GM12878 (cell line): ENCODE data around the gene CRY1. TPM values are rescaled to one million over a fixed set of nuclear protein-coding genes. Genes with fewer than 3 reads are reported as not detected.

Source experiments
- ATAC-seq: fragments of 200-7000 bp; cut with Tn5 transposase; 3 replicates; pipeline ENCODE4 v1.9.1; 2020; ENCODE audit warnings: mild to moderate bottlenecking, moderate library complexity
- BruUV-seq: library from RNA; stranded (reverse); fragments of 400-500 nt; replicated peaks from 2 replicates; lab custom pipeline; 2021; lab: Mats Ljungman, UMichigan
- CTCF ChIA-PET: fragments of 300-600 bp; sonication (Branson Sonifier 250); formaldehyde crosslinking; extraction: SDS; loops from one replicate; lab custom pipeline; 2021; ENCODE audit warnings: inconsistent platforms; lab: Yijun Ruan, JAX
- POLR2A ChIA-PET: fragments of 350-600 bp; formaldehyde crosslinking; extraction: SDS; loops from one replicate; lab custom pipeline; 2021; ENCODE audit warnings: inconsistent platforms; lab: Charles Lee
- RAD21 ChIA-PET: fragments of 300-600 bp; sonication (Branson Sonifier 250); formaldehyde crosslinking; loops from one replicate; lab custom pipeline; 2023; ENCODE audit warnings: antibody characterized with exemption; ENCODE audit not compliant: unreplicated experiment; lab: Charles Lee
- SMC1A ChIA-PET: fragments of 300-600 bp; sonication (Branson Sonifier 250); formaldehyde crosslinking; loops from one replicate; lab custom pipeline; 2023; ENCODE audit not compliant: unreplicated experiment, uncharacterized antibody; lab: Charles Lee
- DNase-seq: peaks from one replicate; pipeline ENCODE4 v3.0.0-alpha.2; 2011; ENCODE audit warnings: low read depth, low spot score
- FAIRE-seq: peaks from 3 replicates; lab custom pipeline; 2011; peaks lifted over from hg19 to GRCh38; lab: Jason Lieb, UNC
- H2AFZ ChIP-seq: 2 replicates; pipeline ENCODE4 v1.6.0; 2011; ENCODE audit warnings: low read depth, low read length, control low read depth; ENCODE audit not compliant: control insufficient read depth
- H3K27ac ChIP-seq: 2 replicates; pipeline ENCODE4 v1.5.1; 2011; ENCODE audit warnings: control low read depth; ENCODE audit not compliant: control insufficient read depth, insufficient read depth
- H3K27me3 ChIP-seq, 2 experiments: replicated peaks in 1 of 2; 2 replicates each; pipeline versions ENCODE4 v1.6.0 to v1.6.1; 2011; ENCODE audit warnings: low read length in 1 of 2; ENCODE audit not compliant: control insufficient read depth in 2 of 2, insufficient read depth in 2 of 2
- H3K36me3 ChIP-seq, 2 experiments: 2 replicates each; pipeline ENCODE4 v1.5.1; 2011; ENCODE audit warnings: low read length in 1 of 2; ENCODE audit not compliant: control insufficient read depth in 2 of 2, insufficient read depth in 2 of 2
- H3K4me1 ChIP-seq: 2 replicates; pipeline ENCODE4 v1.6.1; 2011; ENCODE audit warnings: mild to moderate bottlenecking, low read length, moderate library complexity, mixed read lengths; ENCODE audit not compliant: control insufficient read depth, insufficient read depth
- H3K4me2 ChIP-seq: 2 replicates; pipeline ENCODE4 v1.6.0; 2011; ENCODE audit warnings: control low read depth; ENCODE audit not compliant: control insufficient read depth, insufficient read depth
- H3K4me3 ChIP-seq: fragments of 200-600 bp; sonication (generic); 2 replicates; pipeline ENCODE4 v1.5.1; 2016
- H3K79me2 ChIP-seq: 2 replicates; pipeline ENCODE4 v1.6.0; 2011; ENCODE audit warnings: low read length; ENCODE audit not compliant: control insufficient read depth, insufficient read depth
- H3K9ac ChIP-seq: 2 replicates; pipeline ENCODE4 v1.8.0; 2011; ENCODE audit warnings: low read length, control low read depth, mixed read lengths; ENCODE audit not compliant: control insufficient read depth, insufficient read depth
- H3K9me3 ChIP-seq: replicated peaks from 3 replicates; pipeline ENCODE4 v1.5.1; 2011; ENCODE audit warnings: mild to moderate bottlenecking, low read length; ENCODE audit not compliant: control insufficient read depth, insufficient read depth
- H4K20me1 ChIP-seq: 2 replicates; pipeline ENCODE4 v1.6.0; 2011; ENCODE audit not compliant: control insufficient read depth, insufficient read depth
- BRCA1 ChIP-seq: IDR thresholded peaks from 2 replicates; pipeline ENCODE4 v1.6.1; 2011; ENCODE audit warnings: low read depth, low read length, improper control_type of control experiment
- CEBPB ChIP-seq, 2 experiments: fragments of 150-350 bp in 1 of 2; IDR thresholded peaks; 2 replicates each; pipeline ENCODE4 v1.6.1; 2012 to 2014; ENCODE audit warnings: low read depth in 2 of 2, low read length in 2 of 2, borderline replicate concordance in 1 of 2, inconsistent platforms in 1 of 2
- CREM ChIP-seq: IDR thresholded peaks from 2 replicates; pipeline ENCODE4 v1.6.1; 2014; ENCODE audit warnings: antibody characterized with exemption, low read depth
- PML ChIP-seq: IDR thresholded peaks from 2 replicates; pipeline ENCODE4 v1.6.1; 2012; ENCODE audit warnings: low read length, inconsistent platforms
- RBBP5 ChIP-seq: fragments of 200-600 bp; sonication (generic); conservative IDR thresholded peaks from 2 replicates; pipeline ENCODE4 v1.6.1; 2016
- SIN3A ChIP-seq: IDR thresholded peaks from 2 replicates; pipeline ENCODE4 v1.6.1; 2012; ENCODE audit warnings: low read depth, low read length, improper control_type of control experiment
- SPI1 ChIP-seq: IDR thresholded peaks from 2 replicates; pipeline ENCODE4 v1.6.1; 2011; ENCODE audit warnings: low read depth, mild to moderate bottlenecking, low read length, moderate library complexity, borderline replicate concordance; ENCODE audit not compliant: insufficient read depth
- SREBF2 ChIP-seq: IDR thresholded peaks from 2 replicates; pipeline ENCODE4 v1.6.1; 2012; ENCODE audit warnings: mild to moderate bottlenecking, low read length
- STAT1 ChIP-seq: fragments of 450-650 bp; conservative IDR thresholded peaks from 2 replicates; pipeline ENCODE4 v1.6.1; 2014; ENCODE audit warnings: antibody characterized with exemption, mild to moderate bottlenecking
- TCF3 ChIP-seq: IDR thresholded peaks from 2 replicates; pipeline ENCODE4 v1.6.1; 2012; ENCODE audit warnings: low read depth, mild to moderate bottlenecking, low read length, borderline replicate concordance; ENCODE audit not compliant: insufficient read depth
- in situ Hi-C: fragments of 300-500 bp; cut with MboI; formaldehyde crosslinking; loops from 9 replicates; pipeline ENCODE4 v1.14.3; 2018; ENCODE audit warnings: mixed read lengths
- intact Hi-C: fragments of 100-400 bp; cut with micrococcal nuclease; formaldehyde crosslinking; loops from one replicate; pipeline ENCODE4 v1.14.2; 2022; ENCODE audit not compliant: unreplicated experiment
- polyA plus RNA-seq, 11 experiments: library from polyadenylated mRNA; depleted of rRNA in 4 of 11; unstranded in 6 of 11; stranded (reverse) in 5 of 11; fragments of >200 nt; fragmentation: Nextera tagmentation in 4 of 11; fragmentation: Illumina TruSeq in 1 of 11; extraction: Ambion mirVana in 4 of 11; extraction: Trizol in 1 of 11; gene quantifications; 1 replicate in 1 of 11; 2 replicates in 10 of 11; pipeline versions ENCODE4 v1.2.1 to v1.2.3, GENCODE V29; 2011 to 2016; ENCODE audit warnings: inconsistent platforms in 2 of 11, missing spikeins in 2 of 11, low read depth in 1 of 11
- total RNA-seq, 4 experiments: library from RNA; depleted of rRNA in 3 of 4; stranded (reverse); fragments of >200 nt in 3 of 4; fragmentation: Illumina TruSeq in 1 of 4; extraction: Trizol in 1 of 4; gene quantifications; 2 replicates each; pipeline versions ENCODE4 v1.2.1 to v1.2.3, GENCODE V29; 2013 to 2021
- TF ChIP-seq, protein P1 (sequence below): fragments of 450-650 bp; IDR thresholded peaks from 2 replicates; pipeline ENCODE4 v1.6.1; 2016; ENCODE audit warnings: mild to moderate bottlenecking
- TF ChIP-seq, protein P2 (sequence below): IDR thresholded peaks from 2 replicates; pipeline ENCODE4 v1.6.1; 2012; ENCODE audit warnings: low read depth, low read length, improper control_type of control experiment
- TF ChIP-seq, protein P3 (sequence below): fragments of 150-350 bp; IDR thresholded peaks from 2 replicates; pipeline ENCODE4 v1.6.1; 2016; ENCODE audit warnings: low read depth, low read length
- TF ChIP-seq, protein P4 (sequence below): fragments of 450-650 bp; IDR thresholded peaks from 2 replicates; pipeline ENCODE4 v1.6.1; 2018; ENCODE audit warnings: mild to moderate bottlenecking, low read depth, moderate library complexity; ENCODE audit not compliant: partially characterized antibody

Gene CRY1
- total and polyA plus RNA-seq, 10 of the 15 experiments (the other 5 are each of a cell fraction or from before 2014, with no cell fraction given): 1.6 to 10.9 (median 5.4) TPM

DNA sequence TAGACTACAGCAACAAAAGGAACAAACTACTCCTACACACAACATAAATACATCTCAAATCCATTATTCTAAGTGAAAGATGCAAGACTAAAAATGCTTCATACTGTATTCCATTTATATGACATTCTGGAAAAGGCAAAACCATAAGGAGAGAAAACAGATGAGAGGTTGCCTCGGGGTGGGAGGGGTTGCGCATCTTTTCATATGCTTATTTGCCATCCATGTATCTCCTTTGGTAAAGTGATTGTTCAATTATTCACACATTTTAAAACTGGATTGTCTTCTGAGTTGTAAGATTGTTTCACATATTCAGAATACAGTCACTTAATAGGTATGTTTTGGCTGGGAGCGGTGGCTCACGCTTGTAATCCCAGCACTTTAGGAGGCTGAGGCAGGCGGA, 142.8 kb downstream of the CRY1 start (continued):
- TF ChIP-seq PML (no peak), STAT1 (no peak), RBBP5 (no peak)

DNA sequence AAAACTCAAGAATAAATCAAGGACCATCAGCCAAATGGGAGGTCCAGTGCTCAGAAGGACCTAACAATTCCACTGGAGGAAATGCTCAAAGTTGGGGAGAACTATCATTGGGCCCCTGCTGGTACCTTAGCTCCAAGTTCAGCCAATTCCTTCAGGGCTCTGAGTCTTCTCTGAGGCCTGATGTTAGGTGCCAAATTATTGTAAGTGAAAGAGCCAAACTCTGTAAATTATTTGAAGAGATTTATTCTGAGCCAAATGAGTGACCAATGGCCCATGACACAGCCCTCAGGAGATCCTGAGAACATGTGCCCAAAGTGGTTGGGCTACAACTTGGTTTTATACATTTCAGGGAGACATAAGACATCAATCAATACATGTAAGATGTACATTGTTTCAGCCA, 145.9 kb downstream of the CRY1 start:
- H3K9me3 ChIP-seq: peaks cover 5% of the 10 kb centered on the region; the same call in 2 of the 3 replicates
- SMC1A ChIA-PET: no interaction called here
- no TSS peak for BruUV-seq
- no peaks in the 10 kb centered on the region for H3K36me3 ChIP-seq
- intact Hi-C loops (no loop called here), in situ Hi-C loops (no loop called here)
- no peaks in the 10 kb centered on the region for H3K27me3 ChIP-seq
- ATAC-seq (no peak), FAIRE-seq (no peak), DNase-seq (no peak)
- H3K27ac ChIP-seq: no peak overlapping the region
- no peak overlapping the region for H3K4me3 ChIP-seq
- POLR2A ChIA-PET: interaction anchor here (0.7 kb wide), 1 partner anchor 173 kb away, joined by 4 read pairs; no protein-coding TSS in a partner anchor
- H3K4me2 ChIP-seq: no peak overlapping the region
- H2AFZ ChIP-seq: no peak overlapping the region
- H3K9ac ChIP-seq: no peak overlapping the region
- H4K20me1 ChIP-seq: no peaks in the 10 kb centered on the region
- RAD21 ChIA-PET: no interaction called here
- CTCF ChIA-PET: no interaction called here
- no peaks in the 10 kb centered on the region for H3K4me1 ChIP-seq
- no peaks in the 10 kb centered on the region for H3K79me2 ChIP-seq
- TF ChIP-seq BRCA1 (no peak), TCF3 (no peak), SPI1 (no peak), SIN3A (no peak), SREBF2 (no peak), CEBPB (IDR thresholded peaks at IDR 0.05; ENCODE audit: borderline replicate concordance in 1 of 2, low read depth in 2 of 2, low read length in 2 of 2) (no peak), CREM (no peak)
- TF ChIP-seq, protein P1, sequence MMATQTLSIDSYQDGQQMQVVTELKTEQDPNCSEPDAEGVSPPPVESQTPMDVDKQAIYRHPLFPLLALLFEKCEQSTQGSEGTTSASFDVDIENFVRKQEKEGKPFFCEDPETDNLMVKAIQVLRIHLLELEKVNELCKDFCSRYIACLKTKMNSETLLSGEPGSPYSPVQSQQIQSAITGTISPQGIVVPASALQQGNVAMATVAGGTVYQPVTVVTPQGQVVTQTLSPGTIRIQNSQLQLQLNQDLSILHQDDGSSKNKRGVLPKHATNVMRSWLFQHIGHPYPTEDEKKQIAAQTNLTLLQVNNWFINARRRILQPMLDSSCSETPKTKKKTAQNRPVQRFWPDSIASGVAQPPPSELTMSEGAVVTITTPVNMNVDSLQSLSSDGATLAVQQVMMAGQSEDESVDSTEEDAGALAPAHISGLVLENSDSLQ: no peak
- TF ChIP-seq, protein P2, sequence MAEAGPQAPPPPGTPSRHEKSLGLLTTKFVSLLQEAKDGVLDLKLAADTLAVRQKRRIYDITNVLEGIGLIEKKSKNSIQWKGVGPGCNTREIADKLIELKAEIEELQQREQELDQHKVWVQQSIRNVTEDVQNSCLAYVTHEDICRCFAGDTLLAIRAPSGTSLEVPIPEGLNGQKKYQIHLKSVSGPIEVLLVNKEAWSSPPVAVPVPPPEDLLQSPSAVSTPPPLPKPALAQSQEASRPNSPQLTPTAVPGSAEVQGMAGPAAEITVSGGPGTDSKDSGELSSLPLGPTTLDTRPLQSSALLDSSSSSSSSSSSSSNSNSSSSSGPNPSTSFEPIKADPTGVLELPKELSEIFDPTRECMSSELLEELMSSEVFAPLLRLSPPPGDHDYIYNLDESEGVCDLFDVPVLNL: no peak
- TF ChIP-seq, protein P3, sequence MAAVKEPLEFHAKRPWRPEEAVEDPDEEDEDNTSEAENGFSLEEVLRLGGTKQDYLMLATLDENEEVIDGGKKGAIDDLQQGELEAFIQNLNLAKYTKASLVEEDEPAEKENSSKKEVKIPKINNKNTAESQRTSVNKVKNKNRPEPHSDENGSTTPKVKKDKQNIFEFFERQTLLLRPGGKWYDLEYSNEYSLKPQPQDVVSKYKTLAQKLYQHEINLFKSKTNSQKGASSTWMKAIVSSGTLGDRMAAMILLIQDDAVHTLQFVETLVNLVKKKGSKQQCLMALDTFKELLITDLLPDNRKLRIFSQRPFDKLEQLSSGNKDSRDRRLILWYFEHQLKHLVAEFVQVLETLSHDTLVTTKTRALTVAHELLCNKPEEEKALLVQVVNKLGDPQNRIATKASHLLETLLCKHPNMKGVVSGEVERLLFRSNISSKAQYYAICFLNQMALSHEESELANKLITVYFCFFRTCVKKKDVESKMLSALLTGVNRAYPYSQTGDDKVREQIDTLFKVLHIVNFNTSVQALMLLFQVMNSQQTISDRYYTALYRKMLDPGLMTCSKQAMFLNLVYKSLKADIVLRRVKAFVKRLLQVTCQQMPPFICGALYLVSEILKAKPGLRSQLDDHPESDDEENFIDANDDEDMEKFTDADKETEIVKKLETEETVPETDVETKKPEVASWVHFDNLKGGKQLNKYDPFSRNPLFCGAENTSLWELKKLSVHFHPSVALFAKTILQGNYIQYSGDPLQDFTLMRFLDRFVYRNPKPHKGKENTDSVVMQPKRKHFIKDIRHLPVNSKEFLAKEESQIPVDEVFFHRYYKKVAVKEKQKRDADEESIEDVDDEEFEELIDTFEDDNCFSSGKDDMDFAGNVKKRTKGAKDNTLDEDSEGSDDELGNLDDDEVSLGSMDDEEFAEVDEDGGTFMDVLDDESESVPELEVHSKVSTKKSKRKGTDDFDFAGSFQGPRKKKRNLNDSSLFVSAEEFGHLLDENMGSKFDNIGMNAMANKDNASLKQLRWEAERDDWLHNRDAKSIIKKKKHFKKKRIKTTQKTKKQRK: no peak
- TF ChIP-seq, protein P4, sequence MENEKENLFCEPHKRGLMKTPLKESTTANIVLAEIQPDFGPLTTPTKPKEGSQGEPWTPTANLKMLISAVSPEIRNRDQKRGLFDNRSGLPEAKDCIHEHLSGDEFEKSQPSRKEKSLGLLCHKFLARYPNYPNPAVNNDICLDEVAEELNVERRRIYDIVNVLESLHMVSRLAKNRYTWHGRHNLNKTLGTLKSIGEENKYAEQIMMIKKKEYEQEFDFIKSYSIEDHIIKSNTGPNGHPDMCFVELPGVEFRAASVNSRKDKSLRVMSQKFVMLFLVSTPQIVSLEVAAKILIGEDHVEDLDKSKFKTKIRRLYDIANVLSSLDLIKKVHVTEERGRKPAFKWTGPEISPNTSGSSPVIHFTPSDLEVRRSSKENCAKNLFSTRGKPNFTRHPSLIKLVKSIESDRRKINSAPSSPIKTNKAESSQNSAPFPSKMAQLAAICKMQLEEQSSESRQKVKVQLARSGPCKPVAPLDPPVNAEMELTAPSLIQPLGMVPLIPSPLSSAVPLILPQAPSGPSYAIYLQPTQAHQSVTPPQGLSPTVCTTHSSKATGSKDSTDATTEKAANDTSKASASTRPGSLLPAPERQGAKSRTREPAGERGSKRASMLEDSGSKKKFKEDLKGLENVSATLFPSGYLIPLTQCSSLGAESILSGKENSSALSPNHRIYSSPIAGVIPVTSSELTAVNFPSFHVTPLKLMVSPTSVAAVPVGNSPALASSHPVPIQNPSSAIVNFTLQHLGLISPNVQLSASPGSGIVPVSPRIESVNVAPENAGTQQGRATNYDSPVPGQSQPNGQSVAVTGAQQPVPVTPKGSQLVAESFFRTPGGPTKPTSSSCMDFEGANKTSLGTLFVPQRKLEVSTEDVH: no peak
